Skin of body (tissue), 2 donors: Measurements from ENCODE around the gene SAMD14. TPM values are rescaled to one million over a fixed set of nuclear protein-coding genes. Genes with fewer than 3 reads are reported as not detected.
A peak's percentile ranks its signal among the peaks of the same experiment; 100 is the strongest.

Source experiments
- DNase-seq: peaks from one replicate; lab custom pipeline; 2025; lab: John Stamatoyannopoulos, UW
- total RNA-seq: library from RNA; depleted of rRNA; stranded (reverse); fragments of >200 nt; gene quantifications from one replicate; pipeline ENCODE4 v1.2.3, GENCODE V29; 2014

The SAMD14 gene
- total RNA-seq, 1 donor from 2014 or later = 1.4 TPM

GRCh38 chr17:50113624-50114320 lies 16.2 kb downstream of the SAMD14 start:
- no peak for DNase-seq

GRCh38 chr17:50112694-50113093 lies 17.3 kb downstream of the SAMD14 start:
- DNase-seq = no peak

GRCh38 chr17:50111673-50112655 lies 18.0 kb downstream of the SAMD14 start:
- DNase-seq = no peak

GRCh38 chr17:50110591-50111349 lies 19.2 kb downstream of the SAMD14 start:
- no peak for DNase-seq

GRCh38 chr17:50109785-50110184 lies 20.2 kb downstream of the SAMD14 start:
- no peak for DNase-seq

GRCh38 chr17:50109207-50109606 lies 20.8 kb downstream of the SAMD14 start:
- no peak for DNase-seq

GRCh38 chr17:50108556-50108955 lies 21.4 kb downstream of the SAMD14 start:
- no peak for DNase-seq

GRCh38 chr17:50107790-50108414 lies 22.1 kb downstream of the SAMD14 start:
- DNase-seq = no peak

- DNase-seq = no peak
Measured at GRCh38 chr17:50106393-50107131, 23.4 kb downstream of the SAMD14 start.

- no peak for DNase-seq
Measured at GRCh38 chr17:50105811-50106210, 24.1 kb downstream of the SAMD14 start.

GRCh38 chr17:50103941-50104340 lies 26.0 kb downstream of the SAMD14 start:
- DNase-seq = no peak

- DNase-seq = no peak
Measured at GRCh38 chr17:50103252-50103651, 26.7 kb downstream of the SAMD14 start.

- no peak for DNase-seq
Measured at GRCh38 chr17:50102164-50102991, 27.6 kb downstream of the SAMD14 start.

- peak; percentile 68 for DNase-seq
Measured at GRCh38 chr17:50101346-50102163, 28.4 kb downstream of the SAMD14 start.

GRCh38 chr17:50100921-50101345 lies 29.0 kb downstream of the SAMD14 start:
- no peak for DNase-seq

GRCh38 chr17:50100480-50100883 lies 29.5 kb downstream of the SAMD14 start:
- DNase-seq = no peak

- DNase-seq = no peak
Measured at GRCh38 chr17:50099003-50099402, 31.0 kb downstream of the SAMD14 start.

- no peak for DNase-seq
Measured at GRCh38 chr17:50098583-50098982, 31.4 kb downstream of the SAMD14 start.

- DNase-seq = no peak
Measured at GRCh38 chr17:50097926-50098325, 32.0 kb downstream of the SAMD14 start.
